H1 (cell line): Measurements from ENCODE around the gene GLB1L3. TPM values are rescaled to one million over a fixed set of nuclear protein-coding genes. Genes with fewer than 3 reads are reported as not detected.

Experiments
- BRCA1 ChIP-seq: IDR thresholded peaks from 2 replicates; pipeline ENCODE4 v1.6.1; 2012; ENCODE audit warnings: low read depth, low read length, improper control_type of control experiment
- CBX5 ChIP-seq: fragments of 300-800, 300-1000 bp; sonication (generic); IDR thresholded peaks from 2 replicates; pipeline ENCODE4 v1.7.1; 2016; ENCODE audit warnings: antibody characterized with exemption, low read length, low read depth
- HDAC2 ChIP-seq, 2 experiments: fragments of 300-600 bp in 1 of 2; sonication (generic) in 1 of 2; IDR thresholded peaks; 2 replicates each; pipeline ENCODE4 v1.6.1; 2011 to 2012; ENCODE audit warnings: low read depth in 2 of 2, low read length in 2 of 2, mild to moderate bottlenecking in 2 of 2, moderate library complexity in 2 of 2, borderline replicate concordance in 1 of 2, inconsistent platforms in 1 of 2
- KDM4A ChIP-seq: IDR thresholded peaks from one replicate; pipeline ENCODE4 v1.7.1; 2012; ENCODE audit warnings: low read depth, mild to moderate bottlenecking, moderate library complexity, low read length, inconsistent platforms; ENCODE audit not compliant: severe bottlenecking
- RAD21 ChIP-seq, 2 experiments: IDR thresholded peaks in 1 of 2; conservative IDR thresholded peaks in 1 of 2; 2 replicates each; pipeline ENCODE4 v1.6.1; 2011; ENCODE audit warnings: low read depth in 2 of 2, low read length in 2 of 2, improper control_type of control experiment in 1 of 2, inconsistent platforms in 1 of 2, mild to moderate bottlenecking in 1 of 2, moderate library complexity in 1 of 2
- polyA plus RNA-seq, 7 experiments: library from polyadenylated mRNA; depleted of rRNA in 3 of 7; stranded (reverse) in 5 of 7; unstranded in 2 of 7; fragments of >200 nt in 5 of 7; fragments of 200-250 nt in 2 of 7; gene quantifications; 1 replicate in 5 of 7; 2 replicates in 1 of 7; 4 replicates in 1 of 7; pipeline versions ENCODE4 v1.2.1 to v1.2.3, GENCODE V29; 2011 to 2013; ENCODE audit warnings: missing spikeins in 2 of 7, mixed read lengths in 2 of 7
- total RNA-seq: library from RNA; stranded (reverse); fragmentation: NEBNext Ultra II Directional; extraction: Animal tissue kit (Norgen Biotek cat#: 25700); gene quantifications from 2 replicates; pipeline ENCODE4 v1.2.1, GENCODE V29; 2021

Gene GLB1L3
- total and polyA plus RNA-seq, 2 of the 8 experiments (the other 6 are each of a cell fraction or from before 2014, with no cell fraction given): 14.9 to 33.2 TPM

- no peak for TF ChIP-seq RAD21 (IDR thresholded peaks at IDR 0.05 in 1 of 2, conservative IDR thresholded peaks at IDR 0.05 in 1 of 2; ENCODE audit: low read depth in 2 of 2, low read length in 2 of 2)
- TF ChIP-seq HDAC2 (IDR thresholded peaks at IDR 0.05; ENCODE audit: borderline replicate concordance in 1 of 2, low read depth in 2 of 2, low read length in 2 of 2): no peak
- peak; percentile 61 for TF ChIP-seq KDM4A
- TF ChIP-seq BRCA1: no peak
- TF ChIP-seq CBX5: no peak
- TF ChIP-seq, all 59 proteins: peak for 7
Measured at GRCh38 chr11:134276396-134277182, 410 bp downstream of the GLB1L3 start (continued).
